Activated CD8-positive, alpha-beta memory T cell treated with anti-CD3 and anti-CD28 coated beads for 48 hours (primary cell): Measurements from ENCODE around the gene ADIRF.
"Not testable (repeated sequence)": the region's sequence is repeated elsewhere in the genome, so short reads cannot be mapped to it uniquely, and the experiment has no call there.

Source experiments
- DNase-seq, 3 experiments: peaks; one replicate each; pipeline ENCODE4 v3.0.0-alpha.2; 2020; ENCODE audit warnings: low read depth in 2 of 3, low spot score in 2 of 3

Gene ADIRF

DNA sequence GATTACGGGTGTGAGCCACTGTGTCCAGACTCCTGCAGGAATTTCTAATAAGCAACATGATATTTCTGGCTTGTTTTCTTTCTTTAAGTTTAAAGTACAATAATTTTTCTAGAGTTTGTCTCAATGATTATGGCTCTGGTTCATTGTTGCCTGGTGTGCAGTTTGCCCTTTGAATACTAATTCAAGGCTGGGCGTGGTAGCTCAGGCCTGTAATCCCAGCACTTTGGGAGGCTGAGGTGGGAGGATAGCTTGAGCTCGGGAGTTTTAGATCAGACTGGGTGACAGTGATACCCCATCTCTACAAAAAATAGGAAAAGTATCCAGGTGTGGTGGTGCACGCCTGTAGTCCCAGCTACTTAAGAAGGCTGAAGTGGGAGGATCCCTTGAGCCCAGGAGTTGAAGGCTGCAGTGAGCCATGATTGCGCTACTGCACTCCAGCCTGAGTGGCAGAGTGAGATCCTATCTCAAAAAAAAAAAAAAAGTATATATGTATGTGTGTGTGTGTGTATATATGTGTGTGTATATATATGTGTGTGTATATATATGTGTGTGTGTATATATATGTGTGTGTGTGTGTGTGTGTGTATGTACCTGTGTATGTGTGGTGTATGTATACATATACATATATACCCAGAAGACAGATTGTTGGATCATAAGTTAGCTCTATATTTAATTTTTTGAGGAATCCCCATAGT, 8.2 kb downstream of the ADIRF start:
- DNase-seq = no peak

DNA sequence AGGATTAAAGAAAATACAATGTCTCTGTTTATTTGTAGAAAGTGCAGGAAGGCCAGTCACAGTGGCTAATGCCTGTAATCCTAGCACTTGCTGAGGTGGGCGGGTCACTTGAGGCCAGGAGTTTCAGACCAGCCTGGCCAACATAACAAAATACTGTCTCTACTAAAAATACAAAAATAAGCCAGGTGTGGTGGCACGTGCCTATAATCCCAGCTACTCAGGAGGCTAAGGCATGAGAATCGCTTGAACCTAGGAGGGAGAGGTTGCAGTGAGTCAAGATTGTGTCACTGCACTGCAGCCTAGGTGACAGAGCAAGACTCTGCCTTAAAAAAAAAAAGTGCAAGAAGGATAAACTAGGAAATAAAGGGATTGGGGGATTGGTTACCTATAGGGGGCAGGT, 10.2 kb downstream of the ADIRF start:
- DNase-seq = not testable (repeated sequence)

DNA sequence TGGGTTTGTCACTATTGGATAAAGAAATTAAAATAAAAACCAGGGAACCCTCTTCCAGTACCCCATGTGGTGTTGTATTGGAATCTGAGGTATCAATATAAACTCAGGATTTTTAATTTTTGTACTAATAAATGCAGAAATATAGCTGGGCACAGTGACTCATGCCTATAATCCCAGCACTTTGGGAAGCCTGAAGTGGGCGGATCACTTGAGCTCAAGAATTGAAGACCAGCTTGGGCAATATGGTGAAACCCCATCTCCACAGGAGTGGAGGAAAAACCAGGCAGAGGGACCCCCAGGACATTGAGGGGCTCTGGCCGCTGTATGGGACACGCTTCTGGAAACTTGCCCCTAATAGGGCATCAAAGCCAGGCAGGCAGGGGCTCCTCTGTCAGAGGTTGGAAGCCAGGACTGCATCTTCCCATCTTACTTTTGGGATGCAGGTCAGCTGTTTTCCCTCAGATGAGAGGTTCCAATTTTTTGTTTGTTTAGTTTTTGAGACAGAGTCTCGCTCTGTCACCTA, 11.1 kb downstream of the ADIRF start:
- DNase-seq = no peak

DNA sequence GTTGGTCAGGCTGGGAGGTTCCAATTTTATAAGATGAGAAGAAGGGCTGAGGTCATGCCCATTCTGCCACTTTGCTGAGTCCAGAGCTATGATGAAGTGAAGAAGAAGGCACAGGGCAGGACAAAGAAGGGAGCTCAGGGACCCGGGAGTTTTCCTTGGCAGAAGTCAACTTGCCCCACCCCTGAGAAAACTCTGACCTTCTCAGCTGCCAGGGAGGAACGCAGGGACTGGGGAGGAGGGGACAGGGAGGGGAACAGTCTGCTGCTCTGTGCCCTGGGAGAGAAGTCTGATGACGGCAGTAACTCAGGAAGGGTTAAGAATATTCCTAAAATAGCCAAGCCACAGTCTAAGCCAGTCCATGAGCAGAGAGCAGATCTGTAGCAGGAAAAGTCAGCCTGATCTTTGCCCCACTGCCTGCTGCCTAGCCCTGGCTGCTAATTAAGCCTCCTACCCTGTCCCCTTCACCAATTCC, 11.7 kb downstream of the ADIRF start:
- DNase-seq = no peak

DNA sequence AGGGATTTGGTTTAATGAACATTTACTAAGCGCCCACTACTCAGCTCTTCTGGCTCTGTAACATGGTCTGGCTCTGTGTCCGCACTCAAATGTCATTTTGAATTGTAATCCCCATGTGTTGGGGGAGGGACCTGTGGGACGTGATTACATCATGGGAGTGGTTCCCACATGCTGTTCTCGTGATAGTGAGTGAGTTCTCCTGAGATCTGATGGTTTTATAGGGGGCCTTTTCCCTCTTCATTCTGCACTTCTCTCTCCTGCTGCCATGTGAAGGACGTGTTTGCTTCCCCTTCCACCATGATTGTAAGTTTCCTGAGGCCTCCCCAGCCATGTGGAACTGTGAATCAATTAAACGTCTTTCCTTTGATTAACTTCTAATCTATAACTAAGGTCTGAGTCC, 12.7 kb downstream of the ADIRF start:
- not testable (repeated sequence) for DNase-seq

DNA sequence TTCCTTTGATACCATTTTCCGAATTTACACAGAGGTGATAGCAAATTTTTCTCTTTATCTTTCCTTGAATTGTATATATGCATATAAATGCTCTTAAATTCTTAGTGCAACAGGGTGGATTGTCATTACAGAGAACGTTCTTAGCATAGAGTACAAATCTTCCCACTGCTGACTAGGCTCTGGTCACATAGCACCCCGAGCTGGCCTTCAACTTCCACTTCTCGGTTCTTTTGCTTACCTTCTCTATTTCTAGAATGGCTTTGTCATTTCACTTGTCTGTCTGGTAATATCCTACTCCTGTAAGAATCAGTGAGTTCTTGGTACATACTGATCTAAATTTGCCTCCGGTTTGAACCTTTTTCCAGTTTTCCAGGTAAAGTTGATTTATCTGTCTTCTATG, 13.4 kb downstream of the ADIRF start:
- DNase-seq = no peak

DNA sequence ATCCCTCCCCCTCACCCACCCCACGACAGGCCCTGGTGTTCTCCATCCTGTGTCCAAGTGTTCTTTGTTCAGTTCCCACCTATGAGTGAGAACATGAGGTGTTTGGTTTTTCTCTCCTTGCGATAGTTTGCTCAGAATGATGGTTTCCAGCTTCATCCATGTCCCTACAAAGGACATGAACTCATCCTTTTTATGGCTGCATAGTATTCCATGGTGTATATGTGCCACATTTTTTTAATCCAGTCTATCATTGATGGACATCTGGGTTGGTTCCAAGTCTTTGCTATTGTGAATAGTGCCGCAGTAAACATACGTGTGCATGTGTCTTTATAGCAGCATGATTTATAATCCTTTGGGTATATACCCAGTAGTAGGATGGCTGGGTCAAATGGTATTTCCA, 16.2 kb downstream of the ADIRF start:
- not testable (repeated sequence) for DNase-seq

DNA sequence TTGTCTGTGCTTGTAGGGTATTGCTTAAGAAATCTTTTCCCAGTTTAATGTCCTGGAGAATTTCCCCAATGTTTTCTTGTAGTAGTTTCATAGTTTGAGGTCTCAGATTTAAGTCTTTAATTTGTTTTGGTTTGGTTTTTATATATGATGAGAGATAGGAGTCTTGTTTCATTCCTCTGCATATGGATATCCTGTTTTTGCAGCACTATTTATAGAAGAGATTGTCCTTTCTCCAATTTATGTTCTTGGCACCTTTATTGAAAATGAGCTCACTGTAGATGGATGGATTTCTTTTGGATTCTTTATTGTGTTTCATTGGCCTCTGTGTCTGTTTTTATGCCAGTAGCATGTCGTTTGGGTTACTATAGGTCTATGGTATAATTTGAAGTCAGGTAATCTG, 20.2 kb downstream of the ADIRF start:
- DNase-seq = no peak

DNA sequence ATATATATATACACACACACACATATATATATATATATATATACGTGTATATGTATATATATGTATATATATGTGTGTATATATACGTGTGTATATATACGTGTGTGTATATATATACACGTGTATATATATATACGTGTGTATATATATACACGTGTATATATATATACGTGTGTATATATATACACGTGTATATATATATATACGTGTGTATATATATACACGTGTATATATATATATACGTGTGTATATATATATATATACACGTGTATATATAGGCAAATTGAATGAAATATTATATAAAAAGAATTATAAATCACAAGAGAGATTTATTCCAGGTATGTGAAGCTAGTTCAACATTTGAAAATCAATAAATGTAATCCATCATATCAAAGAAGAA, 23.1 kb downstream of the ADIRF start:
- DNase-seq = not testable (repeated sequence)

DNA sequence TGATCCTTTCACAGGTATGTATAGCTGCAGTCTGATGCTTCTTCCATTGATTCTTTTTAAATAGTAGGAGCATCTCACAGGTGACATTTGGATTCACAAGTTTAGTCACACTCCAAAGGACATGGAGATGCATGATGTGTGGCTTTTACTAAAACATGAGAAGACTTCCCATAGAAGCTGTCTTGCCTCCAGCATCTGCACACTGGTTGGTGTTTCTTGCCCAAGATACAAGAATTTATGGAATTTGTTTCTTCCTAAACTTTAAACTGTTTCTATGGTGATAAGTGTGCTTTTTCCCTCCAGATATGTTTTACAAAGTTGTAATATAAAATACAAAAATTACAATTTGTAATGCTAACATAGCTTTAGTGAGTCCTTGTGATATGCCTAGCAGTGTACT, 24.2 kb downstream of the ADIRF start:
- DNase-seq = no peak

DNA sequence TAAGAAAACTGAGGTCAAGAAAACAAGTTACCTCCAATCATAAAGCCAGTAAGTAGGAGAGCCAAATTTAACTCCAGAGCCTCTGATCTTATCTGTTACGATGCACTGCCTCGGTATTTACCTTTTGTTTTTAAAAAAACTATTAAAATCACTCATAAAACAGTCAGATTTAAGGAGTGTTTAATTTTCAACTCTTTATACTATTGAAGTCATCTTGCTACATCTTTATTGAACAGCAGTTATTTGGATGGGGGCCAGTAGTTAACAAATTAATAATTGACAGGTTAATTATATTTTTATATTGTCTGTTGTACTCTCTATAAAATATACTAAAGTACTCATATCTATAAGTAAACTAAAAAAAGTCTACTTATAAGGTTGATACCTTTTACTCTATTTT, 24.6 kb downstream of the ADIRF start:
- no peak for DNase-seq

DNA sequence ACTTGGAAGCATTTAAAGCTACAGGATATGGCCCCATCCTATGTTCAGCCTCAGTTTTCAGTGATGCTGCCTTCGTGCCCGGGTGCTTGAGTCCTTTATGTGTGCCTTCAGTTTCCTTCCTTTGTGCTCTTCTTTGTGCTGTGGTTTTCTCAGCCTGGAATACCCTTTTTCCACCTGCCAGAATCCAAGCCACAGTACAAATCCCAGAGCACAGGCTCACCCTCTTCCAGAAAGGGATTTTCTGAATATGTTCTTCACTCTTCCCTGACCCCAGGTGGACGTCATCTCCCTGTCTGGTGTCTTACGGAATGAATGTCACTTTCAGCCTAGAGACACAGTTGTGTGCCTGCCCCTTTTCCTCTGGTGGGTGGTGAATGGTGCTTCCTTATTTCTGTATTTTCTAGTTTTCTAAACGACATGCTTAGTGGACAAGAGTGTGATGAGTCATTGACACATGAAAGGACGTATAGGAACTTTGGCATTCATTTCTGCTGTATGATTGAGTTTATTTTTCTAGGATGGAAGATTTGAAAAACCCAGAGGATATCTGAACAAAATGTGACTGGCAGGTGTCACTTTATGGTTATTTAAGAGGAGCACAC, 31.6 kb downstream of the ADIRF start:
- not testable (repeated sequence) for DNase-seq

DNA sequence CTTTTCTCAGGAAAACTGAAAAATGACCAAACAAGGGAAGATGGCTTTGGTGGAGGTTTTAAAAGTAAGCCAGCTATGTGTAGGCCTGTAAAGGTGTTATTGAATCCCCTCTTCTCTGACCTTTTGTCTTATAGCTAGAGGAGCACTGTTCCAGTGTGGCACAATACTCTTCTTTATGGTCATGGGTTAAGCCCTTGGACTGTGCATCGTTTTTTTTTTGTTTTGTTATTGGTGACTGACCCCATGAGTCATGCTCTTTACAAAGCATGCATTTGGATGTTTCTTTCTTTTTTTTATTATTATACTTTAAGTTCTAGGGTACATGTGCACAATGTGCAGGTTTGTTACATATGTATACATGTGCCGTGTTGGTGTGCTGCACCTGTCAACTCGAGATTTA, 32.2 kb downstream of the ADIRF start:
- DNase-seq = no peak

DNA sequence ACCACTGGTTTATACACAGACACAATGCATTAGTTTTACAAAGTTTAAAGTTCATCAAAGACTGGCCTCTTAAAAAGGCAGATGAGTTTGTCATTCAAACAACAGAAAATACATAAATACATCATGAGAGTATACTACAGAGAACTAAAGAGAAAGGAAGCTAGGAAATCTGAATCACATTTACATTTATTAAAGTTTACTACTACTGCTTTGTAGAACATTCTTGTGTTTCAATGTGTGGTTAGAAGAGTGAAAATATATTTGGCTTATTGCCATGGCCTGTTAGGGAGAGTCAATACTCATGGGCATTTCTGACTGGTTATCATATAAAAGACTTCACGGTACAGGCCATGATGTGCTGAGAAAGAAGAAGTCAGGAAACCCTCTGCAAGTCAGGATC, 38.8 kb downstream of the ADIRF start:
- not testable (repeated sequence) for DNase-seq

DNA sequence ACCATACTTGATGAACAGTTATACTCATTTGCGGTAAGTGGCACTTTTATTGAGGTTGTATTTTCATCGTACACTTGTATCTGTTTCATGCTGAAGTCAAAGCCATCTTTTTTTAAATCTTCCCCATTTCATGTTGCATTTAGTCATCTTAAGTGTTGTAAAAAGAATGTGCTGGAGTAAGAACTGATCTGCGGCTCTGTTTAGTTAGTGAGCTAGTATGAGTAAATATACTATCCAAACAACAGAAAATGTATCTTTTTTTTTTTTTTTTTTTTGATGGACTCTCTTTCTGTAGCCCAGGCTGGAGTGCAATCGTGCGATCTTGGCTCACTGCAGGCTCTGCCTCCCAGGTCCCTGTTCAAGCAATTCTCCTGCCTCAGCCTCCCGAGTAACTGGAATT, 39.4 kb downstream of the ADIRF start:
- not testable (repeated sequence) for DNase-seq

DNA sequence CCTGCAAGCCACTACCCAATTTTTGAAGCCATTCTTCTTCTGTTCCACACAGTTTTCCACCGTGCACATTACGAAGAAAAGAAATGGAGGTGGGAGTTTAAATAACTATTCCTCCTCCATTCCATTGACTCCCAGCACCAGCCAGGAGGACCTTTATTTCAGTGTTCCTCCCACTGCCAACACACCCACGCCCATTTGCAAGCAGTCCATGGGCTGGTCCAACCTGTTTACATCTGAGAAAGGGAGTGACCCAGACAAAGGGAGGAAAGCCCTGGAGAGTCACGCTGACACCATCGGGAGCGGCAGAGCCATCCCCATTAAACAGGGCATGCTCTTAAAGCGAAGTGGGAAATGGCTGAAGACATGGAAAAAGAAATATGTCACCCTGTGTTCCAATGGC, 40.0 kb downstream of the ADIRF start:
- not testable (repeated sequence) for DNase-seq

DNA sequence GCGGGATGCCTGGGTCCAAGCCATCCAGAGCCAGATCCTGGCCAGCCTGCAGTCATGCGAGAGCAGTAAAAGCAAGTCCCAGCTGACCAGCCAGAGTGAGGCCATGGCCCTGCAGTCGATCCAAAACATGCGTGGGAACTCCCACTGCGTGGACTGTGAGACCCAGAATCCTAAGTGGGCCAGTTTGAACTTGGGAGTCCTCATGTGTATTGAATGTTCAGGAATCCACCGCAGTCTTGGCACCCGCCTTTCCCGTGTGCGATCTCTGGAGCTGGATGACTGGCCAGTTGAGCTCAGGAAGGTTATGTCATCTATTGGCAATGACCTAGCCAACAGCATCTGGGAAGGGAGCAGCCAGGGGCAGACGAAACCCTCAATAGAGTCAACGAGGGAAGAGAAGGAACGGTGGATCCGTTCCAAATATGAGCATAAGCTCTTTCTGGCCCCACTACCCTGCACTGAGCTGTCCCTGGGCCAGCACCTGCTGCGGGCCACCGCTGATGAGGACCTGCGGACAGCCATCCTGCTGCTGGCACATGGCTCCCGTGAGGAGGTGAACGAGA, 40.9 kb downstream of the ADIRF start:
- DNase-seq = not testable (repeated sequence)

DNA sequence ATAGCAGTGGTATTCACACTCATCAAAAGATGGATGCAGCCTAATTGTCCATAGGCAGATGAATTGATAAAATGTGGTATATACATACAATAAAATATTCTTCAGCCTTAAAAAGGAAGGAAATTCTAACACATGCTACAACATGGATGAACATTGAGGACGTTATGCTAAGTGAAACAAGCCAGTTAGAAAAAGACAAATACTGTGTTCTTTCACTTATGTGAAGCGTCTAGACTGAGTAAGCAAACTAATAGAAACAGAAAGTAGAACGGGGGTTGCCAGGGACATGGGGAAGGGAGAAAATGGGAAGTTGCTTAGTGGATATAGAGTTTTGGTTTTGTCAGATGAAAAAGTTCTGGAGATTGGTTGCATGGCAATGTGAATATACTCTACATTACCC, 45.2 kb downstream of the ADIRF start:
- DNase-seq = not testable (repeated sequence)

DNA sequence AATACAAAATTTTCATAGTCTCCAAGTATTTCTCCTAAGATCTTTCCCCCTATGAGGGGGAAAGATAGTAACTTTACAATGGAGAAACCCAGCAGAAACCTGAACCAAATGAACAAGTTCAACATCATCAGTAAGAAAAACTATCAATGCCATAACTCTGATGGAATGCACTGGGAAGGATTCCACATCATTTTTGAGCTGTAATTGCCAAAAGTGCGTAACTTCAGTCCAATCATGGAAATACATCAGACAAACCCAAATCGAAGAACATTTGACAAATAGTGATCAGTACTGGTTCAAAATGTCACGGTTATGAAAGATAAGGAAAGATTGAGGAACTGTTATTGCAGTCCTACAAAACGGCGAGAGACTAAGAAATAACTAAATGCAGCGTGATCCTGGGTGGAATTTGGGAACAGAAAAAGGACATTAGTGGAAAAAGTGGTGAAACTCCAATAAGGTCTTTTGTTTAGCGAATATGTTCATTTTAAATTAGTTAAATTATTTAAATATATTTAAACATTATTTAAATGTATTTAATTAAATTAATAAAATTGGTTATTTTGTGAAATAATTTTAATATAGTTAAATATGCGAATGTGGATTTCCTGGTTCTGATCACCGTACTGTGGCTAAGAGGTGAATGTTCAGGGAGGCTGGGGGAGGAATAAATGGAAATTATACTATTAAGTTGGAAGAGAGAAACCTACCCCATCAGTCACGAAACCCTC, 46.9 kb downstream of the ADIRF start:
- DNase-seq = not testable (repeated sequence)

DNA sequence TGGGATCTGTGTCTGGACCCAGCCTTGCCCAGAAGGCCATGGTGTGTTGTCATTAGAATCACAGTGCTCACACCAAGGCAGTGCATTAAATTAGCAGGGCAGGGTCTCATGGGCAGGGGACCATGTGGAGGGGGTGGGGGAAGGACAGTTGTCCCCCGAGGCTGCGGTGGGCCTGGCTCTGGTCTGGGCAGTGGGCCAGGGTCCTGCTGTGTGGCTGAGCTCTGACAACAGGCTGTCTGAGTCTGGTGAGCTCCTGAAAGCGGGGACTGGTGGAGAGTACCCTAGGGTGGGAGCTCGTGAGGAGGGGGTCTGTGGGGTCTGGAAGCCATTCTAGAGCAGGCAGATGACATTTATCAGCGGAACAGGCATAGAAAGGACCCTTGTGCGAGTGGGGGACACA, 49.8 kb downstream of the ADIRF start:
- not testable (repeated sequence) for DNase-seq

DNA sequence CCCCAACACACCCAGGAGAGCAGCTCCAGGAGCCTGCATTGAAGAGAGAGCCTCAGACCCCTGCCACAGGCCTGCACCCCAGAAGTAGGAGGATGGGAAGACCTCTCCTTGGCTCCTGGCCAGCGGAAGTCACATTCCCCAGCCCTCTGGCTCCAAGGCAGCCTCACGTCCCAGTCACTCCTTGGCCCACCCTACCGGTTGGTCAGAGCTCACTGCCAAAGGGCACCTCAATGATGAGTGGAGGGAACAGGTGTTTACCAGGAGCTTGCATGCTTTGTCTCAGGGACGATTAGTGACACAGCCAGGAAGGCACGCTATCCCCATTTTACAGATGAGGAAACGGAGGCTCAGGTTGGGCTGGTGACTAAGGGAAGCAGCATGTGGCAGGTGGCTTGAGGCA, 50.8 kb downstream of the ADIRF start:
- DNase-seq = not testable (repeated sequence)

DNA sequence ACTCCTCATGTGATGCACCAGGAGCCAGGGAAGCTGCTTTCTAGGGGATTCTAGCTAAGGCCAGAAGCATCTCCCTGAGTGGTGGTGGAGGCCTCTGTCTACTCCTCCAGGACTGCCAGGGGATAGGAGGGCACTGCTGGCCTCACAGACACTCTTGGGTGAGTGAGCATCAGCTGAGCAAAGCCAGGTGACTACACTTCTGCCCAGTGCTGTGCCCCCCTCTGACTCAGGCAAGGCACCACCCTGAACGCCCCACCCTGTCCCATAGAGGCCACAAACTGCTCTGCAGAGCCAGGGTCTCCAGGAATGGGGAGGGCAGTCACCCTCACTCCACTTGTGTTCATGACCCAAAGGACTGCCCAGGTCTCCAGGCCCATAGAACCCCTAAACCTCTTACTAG, 51.2 kb downstream of the ADIRF start:
- DNase-seq = not testable (repeated sequence)
